GM19193 (cell line): Measurements from ENCODE around the gene RBP5.

Experiments used
- POLR2A ChIP-seq: IDR thresholded peaks from 4 replicates; pipeline ENCODE4 v1.6.1; 2011; ENCODE audit not compliant: insufficient read depth, insufficient read length; ENCODE audit errors: extremely low read depth

RBP5 gene

GRCh38 chr12:7116196-7116595 is 12.5 kb downstream of the RBP5 start:
- no peak for TF ChIP-seq POLR2A

GRCh38 chr12:7114851-7115250 is 13.8 kb downstream of the RBP5 start:
- no peak for TF ChIP-seq POLR2A

- TF ChIP-seq POLR2A, result no peak
These were observed 14.7 kb downstream of the RBP5 start for GRCh38 chr12:7114008-7114407.

GRCh38 chr12:7113389-7113871 is 15.3 kb downstream of the RBP5 start:
- TF ChIP-seq POLR2A, result no peak

- TF ChIP-seq POLR2A, result no peak
These were observed 16.6 kb downstream of the RBP5 start for GRCh38 chr12:7112041-7112440.

GRCh38 chr12:7110661-7111060 is 18.0 kb downstream of the RBP5 start:
- no peak for TF ChIP-seq POLR2A

- no peak for TF ChIP-seq POLR2A
These were observed 19.1 kb downstream of the RBP5 start for GRCh38 chr12:7109572-7109920.

GRCh38 chr12:7108796-7109571 is 19.7 kb downstream of the RBP5 start, which contains the start of gene C1RL:
Gene C1RL, minus strand, starts transcription at chr12:7109214. Its CDS starts 34 bp downstream, at chr12:7109180.
- no peak for TF ChIP-seq POLR2A

- peak; percentile 98 for TF ChIP-seq POLR2A
These were observed 20.5 kb downstream of the RBP5 start for GRCh38 chr12:7108003-7108795.

- TF ChIP-seq POLR2A, result no peak
These were observed 21.1 kb downstream of the RBP5 start for GRCh38 chr12:7107636-7108002.

GRCh38 chr12:7106082-7106481 is 22.6 kb downstream of the RBP5 start:
- TF ChIP-seq POLR2A, result no peak

- no peak for TF ChIP-seq POLR2A
These were observed 24.7 kb downstream of the RBP5 start for GRCh38 chr12:7103837-7104584.

- TF ChIP-seq POLR2A, result no peak
These were observed 26.1 kb downstream of the RBP5 start for GRCh38 chr12:7102582-7102981.

GRCh38 chr12:7101694-7102131 is 27.0 kb downstream of the RBP5 start:
- no peak for TF ChIP-seq POLR2A

- no peak for TF ChIP-seq POLR2A
These were observed 27.5 kb downstream of the RBP5 start for GRCh38 chr12:7101047-7101693.
